Prostate gland (tissue), 2 donors: ENCODE data around the gene ATP2C1.

Experiments
- POLR2A ChIP-seq: fragments of 450-650 bp; IDR thresholded peaks from one replicate; pipeline ENCODE4 v1.6.1; 2016; ENCODE audit warnings: antibody characterized with exemption, mild to moderate bottlenecking
- POLR2AphosphoS5 ChIP-seq: sonication (generic); formaldehyde crosslinking; IDR thresholded peaks from one replicate; pipeline ENCODE4 v1.6.1; 2017; ENCODE audit warnings: antibody characterized with exemption
- TF ChIP-seq, protein P1 (sequence below), 4 experiments: fragments of 200-600 bp in 2 of 4; fragments of 450-650 bp in 2 of 4; sonication (generic) in 2 of 4; IDR thresholded peaks; 1 replicate in 3 of 4; 2 replicates in 1 of 4; pipeline ENCODE4 v1.5.1; 2016 to 2019; ENCODE audit warnings: antibody characterized with exemption in 4 of 4, mild to moderate bottlenecking in 2 of 4, moderate library complexity in 2 of 4

DNA sequence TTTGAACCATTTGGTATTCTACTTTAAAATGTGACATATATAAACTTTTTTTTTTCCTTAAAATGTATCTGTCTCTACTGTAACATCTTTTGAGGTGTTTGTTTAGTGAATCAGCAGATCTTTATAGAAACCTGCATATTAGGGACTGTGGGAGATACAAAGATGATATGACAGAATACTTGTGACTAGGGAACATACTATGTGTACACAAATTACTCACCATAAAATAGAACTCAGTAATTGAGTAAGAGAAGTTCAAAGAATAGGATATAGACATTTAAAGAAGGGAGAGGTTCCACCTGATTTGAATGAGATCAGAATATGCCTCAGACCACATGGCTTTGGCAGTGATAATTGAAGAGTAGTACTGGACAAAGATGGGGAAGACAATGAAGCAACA, 47.9 kb downstream of the ATP2C1 start:
- TF ChIP-seq, protein P1, sequence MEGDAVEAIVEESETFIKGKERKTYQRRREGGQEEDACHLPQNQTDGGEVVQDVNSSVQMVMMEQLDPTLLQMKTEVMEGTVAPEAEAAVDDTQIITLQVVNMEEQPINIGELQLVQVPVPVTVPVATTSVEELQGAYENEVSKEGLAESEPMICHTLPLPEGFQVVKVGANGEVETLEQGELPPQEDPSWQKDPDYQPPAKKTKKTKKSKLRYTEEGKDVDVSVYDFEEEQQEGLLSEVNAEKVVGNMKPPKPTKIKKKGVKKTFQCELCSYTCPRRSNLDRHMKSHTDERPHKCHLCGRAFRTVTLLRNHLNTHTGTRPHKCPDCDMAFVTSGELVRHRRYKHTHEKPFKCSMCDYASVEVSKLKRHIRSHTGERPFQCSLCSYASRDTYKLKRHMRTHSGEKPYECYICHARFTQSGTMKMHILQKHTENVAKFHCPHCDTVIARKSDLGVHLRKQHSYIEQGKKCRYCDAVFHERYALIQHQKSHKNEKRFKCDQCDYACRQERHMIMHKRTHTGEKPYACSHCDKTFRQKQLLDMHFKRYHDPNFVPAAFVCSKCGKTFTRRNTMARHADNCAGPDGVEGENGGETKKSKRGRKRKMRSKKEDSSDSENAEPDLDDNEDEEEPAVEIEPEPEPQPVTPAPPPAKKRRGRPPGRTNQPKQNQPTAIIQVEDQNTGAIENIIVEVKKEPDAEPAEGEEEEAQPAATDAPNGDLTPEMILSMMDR (IDR thresholded peaks at IDR 0.05), result no peak
- TF ChIP-seq POLR2A (no peak), POLR2AphosphoS5 (no peak)
